Aorta (tissue), 5 donors: ENCODE results near the gene ROBO1. TPM values are rescaled to one million over a fixed set of nuclear protein-coding genes. Genes with fewer than 3 reads are reported as not detected.

ENCODE experiments used
- ATAC-seq: fragments of 200-7000 bp; cut with Tn5 transposase; one replicate; pipeline ENCODE4 v1.9.1; 2022; ENCODE audit warnings: moderate library complexity; ENCODE audit not compliant: low FRiP score
- DNase-seq, 2 donors: peaks; one replicate each; pipeline ENCODE4 v3.0.0-alpha.2; 2020
- H3K27ac ChIP-seq, 2 donors: one replicate each; pipeline ENCODE4 v1.5.1; 2013; ENCODE audit warnings: low read length in 2 of 2, mild to moderate bottlenecking in 2 of 2, moderate library complexity in 2 of 2, control low read depth in 1 of 2, inconsistent platforms in 1 of 2, low read depth in 1 of 2
- H3K27me3 ChIP-seq, 2 donors: one replicate each; pipeline ENCODE4 v1.6.1; 2013; ENCODE audit warnings: control low read depth in 1 of 2, low read length in 1 of 2, mild to moderate bottlenecking in 1 of 2, moderate library complexity in 1 of 2; ENCODE audit not compliant: insufficient read depth in 2 of 2, control insufficient read depth in 1 of 2
- H3K36me3 ChIP-seq, 2 donors: one replicate each; pipeline ENCODE4 v1.6.1; 2013; ENCODE audit warnings: control low read depth in 1 of 2, low read length in 1 of 2, mild to moderate bottlenecking in 1 of 2; ENCODE audit not compliant: insufficient read depth in 2 of 2, control insufficient read depth in 1 of 2
- H3K4me1 ChIP-seq, 2 donors: one replicate each; pipeline ENCODE4 v1.6.1; 2013; ENCODE audit warnings: low read length in 2 of 2, control low read depth in 1 of 2, mild to moderate bottlenecking in 1 of 2, moderate library complexity in 1 of 2; ENCODE audit not compliant: insufficient read depth in 2 of 2, control insufficient read depth in 1 of 2
- H3K4me3 ChIP-seq, 2 donors: one replicate each; pipeline ENCODE4 v1.5.1; 2013; ENCODE audit warnings: low read length in 2 of 2, control low read depth in 1 of 2, mild to moderate bottlenecking in 1 of 2
- H3K9me3 ChIP-seq: one replicate; pipeline ENCODE4 v1.6.1; 2013; ENCODE audit warnings: mild to moderate bottlenecking, low read length; ENCODE audit not compliant: control insufficient read depth
- WGBS, 2 donors: extraction: QIAGEN DNeasy Blood & Tissue Kit; methylation state at CpG; one replicate each; pipeline ENCODE4 v1.1.7; 2013; 5-methylcytosine and 5-hydroxymethylcytosine counted together
- intact Hi-C, 2 donors: fragments of 100-400 bp; cut with DNase I; formaldehyde crosslinking; loops; one replicate each; pipeline versions ENCODE4 v1.14.2 to v1.15.0; 2022
- polyA plus RNA-seq, 2 donors: library from polyadenylated mRNA; stranded (reverse); fragments of 200-250 nt; gene quantifications; one replicate each; pipeline ENCODE4 v1.2.3, GENCODE V29; 2013
- total RNA-seq, 2 donors: library from RNA; stranded (reverse); fragmentation: NEBNext Ultra II Directional; extraction: Animal tissue kit (Norgen Biotek cat#: 25700); gene quantifications; one replicate each; pipeline ENCODE4 v1.2.1, GENCODE V29; 2021
- donor health status: healthy with polysubstance abuse.
- donor health status: Bipolar disorder and iron deficiency.
- donor health status: DM: no; HTN: no; CAD: no.
- donor health status: DM: no; HTN: no; CAD: no.
- donor health status: DM: yes; HTN: yes; CAD: no.

ROBO1 gene
- total and polyA plus RNA-seq, 4 donors: 2.1 to 33.1 (median 16.6) TPM

DNA sequence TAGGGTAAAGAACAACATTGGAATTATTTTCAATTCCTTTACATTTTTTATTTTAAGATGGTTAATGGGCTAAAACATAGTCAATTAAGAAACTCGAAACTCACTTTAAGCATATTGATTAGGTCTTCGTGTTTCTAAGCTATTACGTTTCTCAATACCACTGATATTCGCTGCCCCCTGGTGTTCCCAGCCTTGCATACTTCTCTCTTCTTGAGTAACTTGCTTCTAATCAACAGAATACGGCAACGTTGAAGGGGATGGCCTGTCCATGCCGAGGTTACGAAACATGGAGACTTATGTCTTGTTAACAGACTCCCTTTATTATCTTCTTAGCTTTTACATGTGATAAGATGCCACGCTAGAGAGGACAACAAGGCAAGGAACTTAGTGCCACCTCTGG is 43.6 kb downstream of the ROBO1 start:
- WGBS, 2 donors: 76 to 77% methylated on average over 9 of the region's 9 CpGs
- Histone ChIP-seq H3K27ac (no peak overlapping the region), H3K4me1 (no peaks in the 10 kb centered on the region), H3K9me3 (no peaks in the 10 kb centered on the region), H3K27me3 (no peaks in the 10 kb centered on the region), H3K36me3 (no peaks in the 10 kb centered on the region), H3K4me3 (no peak overlapping the region)
- no peak for DNase-seq
- intact Hi-C loops: no loop called here
- no peak for ATAC-seq

DNA sequence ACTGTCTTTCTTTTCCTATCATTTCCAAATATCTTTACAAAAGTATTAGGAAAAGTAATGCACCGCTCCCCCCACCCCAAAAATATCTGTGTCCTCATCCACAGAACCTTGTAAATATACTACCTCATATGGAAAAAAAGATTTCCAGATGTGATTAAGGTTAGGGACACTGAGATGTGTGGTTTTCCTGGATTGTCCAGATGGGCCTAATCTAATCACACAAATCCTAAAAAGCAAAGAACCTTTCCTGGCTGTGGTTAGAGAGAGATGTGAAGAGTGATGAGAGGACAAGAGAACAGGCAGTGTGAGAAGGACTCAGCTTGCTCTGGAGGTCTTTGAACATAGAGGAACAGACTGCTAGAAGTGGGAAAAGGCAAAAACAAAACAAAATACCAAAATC is 77.7 kb downstream of the ROBO1 start:
- Histone ChIP-seq H3K27ac (no peak overlapping the region), H3K27me3 (no peaks in the 10 kb centered on the region), H3K4me1 (no peaks in the 10 kb centered on the region), H3K36me3 (no peaks in the 10 kb centered on the region), H3K9me3 (no peaks in the 10 kb centered on the region), H3K4me3 (no peak overlapping the region)
- intact Hi-C loops: no loop called here
- DNase-seq: no peak
- 72 to 75% methylated on average over 1 of the region's 1 CpG for WGBS, 2 donors
- ATAC-seq: no peak

DNA sequence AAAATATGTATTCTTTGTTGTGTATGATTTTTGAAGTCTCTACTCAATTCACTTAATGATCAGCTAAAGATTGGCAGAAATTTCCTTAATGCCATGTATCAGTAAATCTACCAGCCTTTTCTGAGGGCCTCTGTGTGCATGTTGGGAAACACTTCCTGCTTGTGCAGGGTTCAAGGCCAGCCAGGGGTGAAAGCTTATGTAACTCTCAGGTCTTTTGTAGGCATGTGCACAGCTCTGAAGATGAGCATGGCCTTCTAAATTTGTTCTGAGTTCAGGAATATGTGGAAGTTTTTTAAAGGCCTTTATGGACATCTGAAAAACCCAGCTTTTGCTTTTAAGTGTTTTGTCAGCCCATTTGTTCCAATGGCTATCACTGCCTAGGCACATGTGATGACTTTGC is 82.7 kb downstream of the ROBO1 start:
- H3K27me3 ChIP-seq: no peaks in the 10 kb centered on the region
- H3K4me3 ChIP-seq: no peak overlapping the region
- ATAC-seq (no peak), DNase-seq (no peak)
- no peak overlapping the region for H3K27ac ChIP-seq
- intact Hi-C loops: no loop called here
- no peaks in the 10 kb centered on the region for H3K9me3 ChIP-seq
- no peaks in the 10 kb centered on the region for H3K36me3 ChIP-seq
- H3K4me1 ChIP-seq: no peaks in the 10 kb centered on the region

DNA sequence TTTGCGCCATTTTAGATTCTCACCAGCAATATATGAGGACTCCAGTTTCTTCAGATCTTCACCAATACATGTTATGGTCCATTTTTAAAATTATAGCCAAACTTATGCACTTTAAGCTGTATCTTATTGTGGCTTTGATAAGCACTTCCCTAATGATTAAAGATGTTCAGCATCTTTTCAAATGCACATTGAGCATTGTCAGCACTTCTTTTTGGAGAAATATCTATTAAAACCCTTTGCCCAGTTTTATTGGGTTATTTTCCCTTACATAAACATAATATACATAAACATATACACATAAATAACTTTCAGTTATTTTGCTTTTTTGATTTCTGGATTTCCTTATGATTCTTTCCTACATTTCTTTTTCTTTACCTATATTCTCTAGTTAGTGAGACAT is 83.8 kb downstream of the ROBO1 start:
- H3K4me1 ChIP-seq: no peaks in the 10 kb centered on the region
- H3K36me3 ChIP-seq: no peaks in the 10 kb centered on the region
- no peaks in the 10 kb centered on the region for H3K9me3 ChIP-seq
- no peaks in the 10 kb centered on the region for H3K27me3 ChIP-seq
- ATAC-seq (no peak), DNase-seq (no peak)
- WGBS, 2 donors: 94 to 99% methylated on average over 1 of the region's 1 CpG
- H3K27ac ChIP-seq: no peak overlapping the region
- intact Hi-C loops: no loop called here
- H3K4me3 ChIP-seq: no peak overlapping the region

DNA sequence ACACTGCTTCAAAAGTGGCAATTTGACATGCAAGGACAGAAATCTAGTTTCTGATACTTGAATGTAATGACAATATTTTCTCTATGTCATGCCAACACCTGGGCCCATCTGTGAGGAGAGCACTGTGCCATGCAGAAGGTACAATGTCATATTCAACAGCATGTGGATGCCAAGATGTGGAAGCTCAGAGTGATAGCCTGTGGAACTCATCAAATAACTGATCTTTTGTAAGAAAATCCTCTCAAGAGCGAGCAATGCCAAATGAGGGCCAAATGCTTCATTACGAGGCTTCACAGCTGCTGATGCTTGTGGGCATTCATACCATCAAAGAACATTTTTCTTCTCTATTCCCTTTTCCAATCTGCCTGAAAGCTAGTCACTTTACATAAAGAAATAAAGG is 95.1 kb downstream of the ROBO1 start:
- Histone ChIP-seq H3K4me3 (no peak overlapping the region), H3K4me1 (no peaks in the 10 kb centered on the region), H3K9me3 (no peaks in the 10 kb centered on the region), H3K27ac (no peak overlapping the region), H3K36me3 (no peaks in the 10 kb centered on the region), H3K27me3 (no peaks in the 10 kb centered on the region)
- WGBS, 2 donors: 79 to 88% methylated on average over 2 of the region's 2 CpGs
- DNase-seq (no peak), ATAC-seq (no peak)
- intact Hi-C loops: no loop called here

DNA sequence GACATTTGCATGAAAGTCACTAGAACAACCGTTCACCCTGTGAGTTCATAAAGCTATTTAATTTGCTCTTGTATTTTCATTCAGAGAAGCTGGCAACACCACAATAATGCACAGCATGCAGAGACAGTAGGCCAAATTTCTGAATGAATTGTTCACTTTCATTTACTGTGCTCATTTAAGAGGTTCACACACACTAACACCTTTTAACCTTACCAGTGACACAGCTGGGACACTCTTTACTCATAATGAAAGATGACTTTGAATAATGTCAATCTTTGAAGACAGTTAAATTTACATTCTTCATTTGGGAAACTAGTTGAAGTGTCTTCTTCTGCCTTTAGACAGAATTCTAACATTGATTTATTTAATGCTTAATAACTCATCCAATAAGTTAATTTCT is 95.7 kb downstream of the ROBO1 start:
- ATAC-seq (no peak), DNase-seq (no peak)
- Histone ChIP-seq H3K27me3 (no peaks in the 10 kb centered on the region), H3K4me3 (no peak overlapping the region), H3K4me1 (no peaks in the 10 kb centered on the region), H3K27ac (no peak overlapping the region), H3K9me3 (no peaks in the 10 kb centered on the region), H3K36me3 (no peaks in the 10 kb centered on the region)
- intact Hi-C loops: no loop called here
- 85% methylated on average over 1 of the region's 1 CpG for WGBS, 2 donors

DNA sequence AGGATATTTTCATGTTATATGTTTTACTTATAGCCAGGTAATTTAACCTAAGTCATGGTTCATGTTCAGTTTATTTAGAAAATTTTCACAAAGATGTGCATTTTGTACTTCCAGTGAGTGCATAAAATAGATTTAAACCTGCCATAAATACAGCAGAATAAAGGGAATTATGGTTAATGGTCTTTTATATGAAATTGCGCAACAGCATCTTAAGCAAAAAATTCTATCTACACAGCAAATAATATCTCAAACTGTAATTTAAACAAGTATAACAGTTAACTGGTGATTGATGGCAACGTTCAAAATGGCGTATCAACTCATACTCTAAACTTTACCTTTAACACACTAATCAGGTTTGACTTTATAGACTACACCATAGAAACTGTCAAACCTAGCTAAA is 97.6 kb downstream of the ROBO1 start:
- Histone ChIP-seq H3K9me3 (no peaks in the 10 kb centered on the region), H3K27me3 (no peaks in the 10 kb centered on the region), H3K27ac (no peak overlapping the region), H3K4me1 (no peaks in the 10 kb centered on the region), H3K4me3 (no peak overlapping the region), H3K36me3 (no peaks in the 10 kb centered on the region)
- DNase-seq (no peak), ATAC-seq (no peak)
- intact Hi-C loops: no loop called here
- WGBS, 2 donors: 79 to 92% methylated on average over 3 of the region's 3 CpGs

DNA sequence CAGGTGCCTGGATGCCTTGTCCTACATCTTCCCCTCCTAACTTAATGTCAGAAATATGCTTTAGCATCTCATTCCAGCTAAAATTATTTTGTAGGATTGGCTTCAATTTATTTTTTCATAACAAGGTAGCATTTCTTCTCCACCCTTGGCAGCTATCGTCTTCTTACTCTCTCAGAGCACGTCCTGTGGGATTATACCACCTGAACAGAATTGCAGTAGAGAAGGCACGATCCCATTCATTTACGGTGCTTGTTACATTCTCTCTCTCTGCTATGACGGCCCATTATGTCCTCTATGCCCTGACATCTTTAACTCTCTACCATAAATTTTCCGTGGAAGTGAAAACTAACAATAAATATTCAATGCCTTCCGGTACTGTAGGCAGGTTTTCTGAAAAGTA is 103.3 kb downstream of the ROBO1 start:
- H3K9me3 ChIP-seq: no peaks in the 10 kb centered on the region
- no peaks in the 10 kb centered on the region for H3K27me3 ChIP-seq
- intact Hi-C loops: no loop called here
- H3K36me3 ChIP-seq: no peaks in the 10 kb centered on the region
- no peak overlapping the region for H3K4me3 ChIP-seq
- H3K4me1 ChIP-seq: no peaks in the 10 kb centered on the region
- H3K27ac ChIP-seq: no peak overlapping the region
- DNase-seq (no peak), ATAC-seq (no peak)
- 72 to 84% methylated on average over 7 of the region's 7 CpGs for WGBS, 2 donors

DNA sequence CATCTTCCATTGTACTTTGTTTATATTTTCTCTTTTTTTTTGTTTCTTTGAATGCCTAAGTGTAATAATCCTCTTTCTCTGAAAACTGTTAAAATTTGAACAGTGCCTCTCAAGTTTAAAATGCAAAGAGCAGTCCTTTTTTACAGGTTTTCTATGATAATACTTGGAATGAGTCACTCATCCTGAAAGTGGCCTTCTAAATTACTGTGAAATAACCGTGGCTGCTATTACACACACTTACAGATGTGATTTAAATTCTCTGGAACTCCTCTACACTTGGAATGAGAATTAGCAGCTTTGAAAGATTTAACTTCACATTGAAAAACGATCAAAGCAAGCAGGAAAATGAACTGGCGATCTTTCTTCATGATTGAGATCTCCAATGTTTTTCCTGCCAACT is 105.9 kb downstream of the ROBO1 start:
- Histone ChIP-seq H3K4me1 (no peaks in the 10 kb centered on the region), H3K4me3 (no peak overlapping the region), H3K27ac (no peak overlapping the region), H3K27me3 (no peaks in the 10 kb centered on the region), H3K36me3 (no peaks in the 10 kb centered on the region), H3K9me3 (no peaks in the 10 kb centered on the region)
- DNase-seq (no peak), ATAC-seq (no peak)
- WGBS, 2 donors: 27 to 39% methylated on average over 3 of the region's 3 CpGs
- intact Hi-C loops: no loop called here

DNA sequence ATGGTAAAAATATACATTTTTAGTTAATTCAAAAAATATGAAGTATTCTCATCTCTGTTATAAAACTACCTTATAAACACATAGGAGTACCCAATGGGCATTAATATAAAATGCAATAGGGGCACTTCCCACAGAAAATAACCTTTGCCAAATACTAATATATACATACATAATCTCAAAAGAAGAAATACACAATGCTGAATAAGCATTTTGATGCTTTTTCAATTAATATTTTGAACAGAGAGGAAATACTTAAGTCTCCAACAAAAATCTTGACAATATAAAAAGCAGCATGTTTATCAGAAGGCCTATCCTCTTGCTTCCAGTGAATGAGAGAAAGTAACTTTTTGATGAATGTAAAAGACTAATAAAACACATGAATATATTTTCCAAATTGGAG is 110.7 kb downstream of the ROBO1 start:
- ATAC-seq (no peak), DNase-seq (no peak)
- H3K4me3 ChIP-seq: no peak overlapping the region
- H3K36me3 ChIP-seq: no peaks in the 10 kb centered on the region
- no peaks in the 10 kb centered on the region for H3K9me3 ChIP-seq
- H3K4me1 ChIP-seq: no peaks in the 10 kb centered on the region
- intact Hi-C loops: no loop called here
- no peak overlapping the region for H3K27ac ChIP-seq
- no peaks in the 10 kb centered on the region for H3K27me3 ChIP-seq
